Activated naive CD8-positive, alpha-beta T cell treated with anti-CD3 and anti-CD28 coated beads for 36 hours (primary cell): ENCODE measurements around the gene EPHB2. TPM values are rescaled to one million over a fixed set of nuclear protein-coding genes. Genes with fewer than 3 reads are reported as not detected.

ENCODE experiments used
- DNase-seq: peaks from one replicate; pipeline ENCODE4 v3.0.0; 2021
- H3K27ac Mint-ChIP-seq: one replicate; pipeline ENCODE4 v1.8.0; 2022; ENCODE audit warnings: mild to moderate bottlenecking, moderate library complexity, mixed read lengths
- H3K27me3 Mint-ChIP-seq: one replicate; pipeline ENCODE4 v1.8.0; 2022; ENCODE audit warnings: mild to moderate bottlenecking, mixed read lengths
- H3K36me3 Mint-ChIP-seq: one replicate; pipeline ENCODE4 v1.8.0; 2021; ENCODE audit warnings: mild to moderate bottlenecking, mixed read lengths
- H3K4me1 Mint-ChIP-seq: one replicate; pipeline ENCODE4 v1.8.0; 2021; ENCODE audit warnings: mixed read lengths
- H3K4me3 Mint-ChIP-seq: one replicate; pipeline ENCODE4 v1.8.0; 2022; ENCODE audit warnings: mild to moderate bottlenecking, moderate library complexity, mixed read lengths
- H3K9me3 Mint-ChIP-seq: one replicate; pipeline ENCODE4 v1.8.0; 2022; ENCODE audit warnings: mixed read lengths
- total RNA-seq, 2 experiments: library from RNA; stranded (reverse); gene quantifications; one replicate each; pipeline ENCODE4 v1.2.3, GENCODE V29; 2021

Gene EPHB2
- total RNA-seq, 2 experiments from 2014 or later, result 0.04 TPM; not detected in 1

GRCh38 chr1:22747735-22748073 is 37.1 kb downstream of the EPHB2 start:
- H3K27me3 Mint-ChIP-seq, result no peaks in the 10 kb centered on the region
- no peak overlapping the region for H3K4me3 Mint-ChIP-seq
- no peaks in the 10 kb centered on the region for H3K36me3 Mint-ChIP-seq

GRCh38 chr1:22749503-22749902 is 38.9 kb downstream of the EPHB2 start:
- no peaks in the 10 kb centered on the region for H3K36me3 Mint-ChIP-seq

More at GRCh38 chr1:22747735-22748073, 37.1 kb downstream of the EPHB2 start:
- Mint-ChIP-seq H3K27ac (no peak overlapping the region), H3K9me3 (no peaks in the 10 kb centered on the region), H3K4me1 (peaks cover 6% of the 10 kb centered on the region)
- no peak for DNase-seq

GRCh38 chr1:22749919-22750684 is 39.5 kb downstream of the EPHB2 start:
- peaks cover 6% of the 10 kb centered on the region for H3K27me3 Mint-ChIP-seq
- H3K4me3 Mint-ChIP-seq, result no peak overlapping the region
- no peak for DNase-seq
- H3K27ac Mint-ChIP-seq, result no peak overlapping the region
- H3K4me1 Mint-ChIP-seq, result peaks cover 6% of the 10 kb centered on the region
- no peaks in the 10 kb centered on the region for H3K36me3 Mint-ChIP-seq
- H3K9me3 Mint-ChIP-seq, result no peaks in the 10 kb centered on the region

More at GRCh38 chr1:22749503-22749902, 38.9 kb downstream of the EPHB2 start:
- Mint-ChIP-seq H3K4me1 (peaks cover 6% of the 10 kb centered on the region), H3K27ac (no peak overlapping the region), H3K9me3 (no peaks in the 10 kb centered on the region), H3K4me3 (no peak overlapping the region), H3K27me3 (peaks cover 6% of the 10 kb centered on the region)
- DNase-seq, result no peak

DNA sequence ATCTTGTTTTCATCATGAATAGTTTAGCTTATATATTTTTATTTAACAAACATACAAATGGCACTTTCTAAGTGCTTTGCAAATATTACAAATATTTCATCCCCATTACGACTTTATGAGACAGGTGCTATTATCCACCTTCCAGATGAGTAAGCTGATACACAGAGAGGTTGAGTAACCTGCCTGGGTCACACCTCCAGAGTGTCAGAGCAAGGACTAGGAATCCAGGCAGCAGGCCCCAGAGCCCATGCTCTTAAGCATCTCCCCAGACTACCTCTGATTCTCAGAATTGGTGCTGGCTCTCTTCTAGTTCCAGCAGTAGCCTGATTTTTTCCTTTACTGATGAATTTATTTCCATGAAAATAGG is 40.0 kb downstream of the EPHB2 start:
- no peak overlapping the region for H3K27ac Mint-ChIP-seq
- no peak for DNase-seq
- H3K36me3 Mint-ChIP-seq, result no peaks in the 10 kb centered on the region
- H3K4me1 Mint-ChIP-seq, result peaks cover 6% of the 10 kb centered on the region
- no peaks in the 10 kb centered on the region for H3K9me3 Mint-ChIP-seq
- peaks cover 6% of the 10 kb centered on the region for H3K27me3 Mint-ChIP-seq
- H3K4me3 Mint-ChIP-seq, result no peak overlapping the region

GRCh38 chr1:22751124-22751531 is 40.5 kb downstream of the EPHB2 start:
- Mint-ChIP-seq H3K4me3 (no peak overlapping the region), H3K27ac (no peak overlapping the region), H3K27me3 (peaks cover 6% of the 10 kb centered on the region), H3K9me3 (no peaks in the 10 kb centered on the region), H3K4me1 (peaks cover 6% of the 10 kb centered on the region), H3K36me3 (no peaks in the 10 kb centered on the region)
- DNase-seq, result no peak

- no peak overlapping the region for H3K4me3 Mint-ChIP-seq
- peaks cover 6% of the 10 kb centered on the region for H3K4me1 Mint-ChIP-seq
- H3K36me3 Mint-ChIP-seq, result no peaks in the 10 kb centered on the region
- H3K27ac Mint-ChIP-seq, result no peak overlapping the region
- no peak for DNase-seq
- no peaks in the 10 kb centered on the region for H3K9me3 Mint-ChIP-seq
- H3K27me3 Mint-ChIP-seq, result peaks cover 6% of the 10 kb centered on the region
Observed at GRCh38 chr1:22752339-22752738, 41.7 kb downstream of the EPHB2 start.

- no peaks in the 10 kb centered on the region for H3K9me3 Mint-ChIP-seq
- H3K4me1 Mint-ChIP-seq, result peaks cover 6% of the 10 kb centered on the region
- H3K36me3 Mint-ChIP-seq, result no peaks in the 10 kb centered on the region
- peaks cover 6% of the 10 kb centered on the region for H3K27me3 Mint-ChIP-seq
- no peak for DNase-seq
- H3K4me3 Mint-ChIP-seq, result no peak overlapping the region
- no peak overlapping the region for H3K27ac Mint-ChIP-seq
Observed at GRCh38 chr1:22753481-22753971, 42.9 kb downstream of the EPHB2 start.

DNA sequence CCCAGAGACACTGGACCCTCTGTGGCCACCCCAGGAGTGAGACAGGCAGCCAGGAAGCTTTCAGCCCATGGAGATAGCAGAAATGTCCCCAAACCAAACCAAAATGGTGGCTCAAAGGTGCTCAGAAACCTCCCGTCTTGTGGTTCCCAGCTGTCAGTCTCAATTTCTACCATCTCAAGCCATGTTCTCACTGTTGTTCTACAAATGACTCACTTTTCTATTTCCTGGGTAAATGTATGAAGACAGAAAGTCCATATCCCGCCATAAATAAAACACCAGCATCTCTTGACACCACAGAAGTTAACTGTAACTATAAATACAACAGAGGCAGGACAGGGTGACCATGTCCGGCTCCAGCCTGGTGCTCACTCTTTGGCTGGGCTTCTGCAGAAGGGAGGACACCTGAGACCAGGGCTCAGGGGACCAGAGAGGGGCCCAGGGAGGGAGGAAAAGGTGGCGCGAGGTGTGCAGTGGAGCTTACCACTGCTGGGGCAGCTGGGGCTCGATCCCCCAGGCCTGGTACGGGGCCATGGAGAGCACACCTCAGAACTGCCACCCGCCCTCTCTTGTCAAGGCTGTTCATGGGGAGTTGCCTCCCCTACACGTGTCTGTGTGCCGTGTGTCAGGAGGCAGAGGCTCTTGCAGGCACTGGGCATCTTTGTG is 43.6 kb downstream of the EPHB2 start:
- Mint-ChIP-seq H3K27ac (no peak overlapping the region), H3K4me3 (no peak overlapping the region), H3K9me3 (no peaks in the 10 kb centered on the region), H3K27me3 (peaks cover 6% of the 10 kb centered on the region), H3K4me1 (peaks cover 6% of the 10 kb centered on the region), H3K36me3 (no peaks in the 10 kb centered on the region)
- DNase-seq, result no peak

DNA sequence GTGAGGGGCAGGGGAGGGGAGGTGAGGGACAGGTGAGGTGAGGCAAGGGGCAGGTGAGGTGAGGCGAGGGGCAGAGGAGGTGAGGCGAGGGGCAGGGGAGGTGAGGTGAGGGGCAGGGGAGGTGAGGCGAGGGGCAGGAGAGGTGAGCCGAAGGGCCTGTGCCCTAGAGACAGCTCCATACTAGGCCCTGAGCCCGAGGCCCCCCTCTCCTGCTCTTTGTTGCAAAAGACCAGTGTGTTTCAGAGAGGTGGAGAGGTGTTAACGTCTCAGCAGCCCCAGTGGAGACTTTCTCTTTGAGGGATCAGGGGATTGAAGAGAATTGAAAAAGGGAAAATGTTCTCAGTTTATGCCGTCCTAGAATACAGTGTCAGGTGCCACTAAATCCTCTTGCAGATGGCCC is 44.2 kb downstream of the EPHB2 start:
- no peak overlapping the region for H3K27ac Mint-ChIP-seq

GRCh38 chr1:22755641-22756040 is 45.0 kb downstream of the EPHB2 start:
- H3K4me3 Mint-ChIP-seq, result no peak overlapping the region
- no peaks in the 10 kb centered on the region for H3K9me3 Mint-ChIP-seq
- H3K27me3 Mint-ChIP-seq, result peaks cover 6% of the 10 kb centered on the region
- H3K27ac Mint-ChIP-seq, result no peak overlapping the region
- H3K36me3 Mint-ChIP-seq, result no peaks in the 10 kb centered on the region
- peaks cover under 1% of the 10 kb centered on the region for H3K4me1 Mint-ChIP-seq
- DNase-seq, result no peak

More for the DNA sequence above, 44.2 kb downstream of the EPHB2 start:
- Mint-ChIP-seq H3K4me1 (peaks cover 6% of the 10 kb centered on the region), H3K36me3 (no peaks in the 10 kb centered on the region), H3K9me3 (no peaks in the 10 kb centered on the region), H3K4me3 (no peak overlapping the region), H3K27me3 (peaks cover 6% of the 10 kb centered on the region)
- DNase-seq, result no peak

DNA sequence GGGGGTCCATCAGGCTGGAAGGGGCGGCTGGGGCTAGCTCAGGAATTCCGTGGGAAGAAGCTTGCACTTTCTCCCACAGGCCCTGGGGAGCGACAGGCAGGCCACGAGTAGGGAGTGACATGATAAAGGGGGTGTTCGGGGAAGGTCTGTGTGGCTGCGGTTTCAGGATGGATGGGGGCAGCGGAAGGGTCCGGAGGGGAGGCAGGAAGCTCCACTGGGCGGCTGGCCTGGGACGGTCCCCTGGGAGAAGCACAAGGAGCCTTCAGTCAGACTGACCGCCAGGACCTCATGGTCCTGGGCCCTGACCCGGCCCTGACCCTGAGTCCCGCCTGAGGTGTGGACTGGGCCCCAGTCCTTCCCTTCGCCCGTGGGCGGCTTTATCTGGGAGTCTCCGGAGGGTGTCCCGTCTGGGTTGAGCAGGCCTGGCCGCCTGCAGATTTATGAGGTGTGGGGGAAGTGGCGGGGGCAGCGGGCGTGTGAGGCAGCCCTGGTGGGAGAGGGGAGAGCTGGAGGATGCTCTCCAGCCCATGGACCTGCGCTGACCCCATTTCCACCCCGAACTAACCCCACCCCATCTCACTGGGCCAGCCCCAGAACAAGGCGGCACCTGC is 45.6 kb downstream of the EPHB2 start:
- H3K4me3 Mint-ChIP-seq, result no peak overlapping the region
- no peaks in the 10 kb centered on the region for H3K4me1 Mint-ChIP-seq
- no peaks in the 10 kb centered on the region for H3K9me3 Mint-ChIP-seq
- DNase-seq, result no peak
- H3K36me3 Mint-ChIP-seq, result no peaks in the 10 kb centered on the region
- peaks cover 6% of the 10 kb centered on the region for H3K27me3 Mint-ChIP-seq
- no peak overlapping the region for H3K27ac Mint-ChIP-seq

DNA sequence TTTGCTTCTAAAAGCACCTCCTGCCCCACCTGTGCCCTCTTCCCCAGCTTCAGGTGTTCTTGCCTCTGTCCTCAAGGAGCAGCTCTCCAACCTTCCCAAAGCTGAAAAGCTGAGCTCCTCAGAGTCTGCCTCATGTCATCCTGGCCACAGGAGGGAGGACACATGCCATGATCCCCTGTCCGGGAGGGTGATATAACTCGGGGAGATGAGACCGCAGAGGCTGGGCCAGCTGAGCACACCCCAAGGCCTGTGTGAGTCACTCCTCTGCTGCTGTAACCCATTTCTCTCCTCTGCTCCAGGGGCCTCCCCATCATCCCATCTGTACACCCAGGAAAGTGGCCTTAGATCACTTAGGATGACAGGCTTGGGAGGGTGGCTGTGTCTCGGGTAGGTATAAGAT is 49.8 kb downstream of the EPHB2 start:
- DNase-seq, result no peak
- no peak overlapping the region for H3K4me3 Mint-ChIP-seq
- no peaks in the 10 kb centered on the region for H3K27me3 Mint-ChIP-seq
- no peaks in the 10 kb centered on the region for H3K36me3 Mint-ChIP-seq
- no peaks in the 10 kb centered on the region for H3K9me3 Mint-ChIP-seq
- no peaks in the 10 kb centered on the region for H3K4me1 Mint-ChIP-seq
- H3K27ac Mint-ChIP-seq, result no peak overlapping the region

DNA sequence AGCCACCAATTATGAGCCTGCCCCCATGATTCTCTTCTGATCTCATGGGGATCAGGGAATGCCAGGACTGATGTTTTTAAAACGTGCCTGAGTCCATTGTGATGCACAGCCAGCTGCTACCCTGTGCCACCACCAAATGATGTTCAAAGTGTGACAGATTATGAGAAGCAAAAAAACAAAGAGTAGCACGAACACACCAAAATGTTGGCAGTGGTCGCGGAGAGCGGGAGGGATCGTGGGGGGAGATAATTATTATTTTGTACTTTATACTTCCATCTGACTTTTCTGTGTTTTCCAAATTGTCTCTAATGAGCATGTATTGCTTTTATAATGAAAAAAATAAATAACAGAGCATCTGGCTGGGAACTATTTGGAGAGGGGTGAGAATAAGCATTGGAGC is 50.5 kb downstream of the EPHB2 start:
- Mint-ChIP-seq H3K27me3 (no peaks in the 10 kb centered on the region), H3K4me1 (no peaks in the 10 kb centered on the region), H3K4me3 (no peak overlapping the region), H3K9me3 (no peaks in the 10 kb centered on the region), H3K36me3 (no peaks in the 10 kb centered on the region), H3K27ac (no peak overlapping the region)
- no peak for DNase-seq

- DNase-seq, result no peak
- Mint-ChIP-seq H3K27ac (no peak overlapping the region), H3K9me3 (no peaks in the 10 kb centered on the region), H3K4me1 (no peaks in the 10 kb centered on the region), H3K27me3 (no peaks in the 10 kb centered on the region), H3K4me3 (no peak overlapping the region), H3K36me3 (no peaks in the 10 kb centered on the region)
Observed at GRCh38 chr1:22761821-22762220, 51.2 kb downstream of the EPHB2 start.

DNA sequence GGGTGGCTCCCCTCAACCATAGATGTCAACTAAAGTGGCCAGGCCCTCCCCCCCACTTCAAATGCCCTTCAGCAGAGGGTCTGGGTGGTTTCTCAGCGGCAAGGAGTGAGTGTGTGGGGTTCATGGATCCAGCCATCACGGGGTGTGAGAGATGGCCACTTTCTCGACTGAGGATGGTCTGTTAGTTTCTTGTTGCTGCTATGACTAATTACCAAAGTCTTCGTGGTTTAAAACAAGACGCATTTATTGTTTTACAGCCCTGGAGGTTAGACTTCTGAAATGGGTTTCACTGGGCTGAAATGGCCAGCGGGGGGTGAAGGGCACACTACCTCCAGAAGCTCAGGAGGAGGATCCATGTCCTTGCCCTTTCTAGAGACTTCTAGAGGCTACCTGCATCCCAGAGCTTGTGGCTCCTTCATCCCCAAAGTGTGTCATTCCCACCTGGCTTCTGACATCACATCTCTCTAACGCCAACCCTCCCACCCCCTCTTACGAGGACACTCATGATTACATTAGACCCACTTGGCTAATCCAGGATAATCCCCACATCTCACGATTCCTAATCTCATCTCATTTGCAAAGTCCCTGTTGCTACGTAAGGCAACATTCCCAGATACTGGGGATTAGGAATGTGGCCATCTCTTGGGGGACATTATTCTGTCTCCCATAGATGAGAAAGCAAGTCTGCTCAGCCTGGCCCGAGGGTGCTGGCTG is 53.0 kb downstream of the EPHB2 start:
- Mint-ChIP-seq H3K9me3 (no peaks in the 10 kb centered on the region), H3K4me3 (no peak overlapping the region), H3K36me3 (no peaks in the 10 kb centered on the region), H3K27ac (no peak overlapping the region), H3K4me1 (no peaks in the 10 kb centered on the region), H3K27me3 (no peaks in the 10 kb centered on the region)
- no peak for DNase-seq
